HG03066 (cell line): Measurements from ENCODE around the gene U2AF1L4.

Experiments used
- ATAC-seq: cut with Tn5 transposase; IDR thresholded peaks from one replicate; pipeline ENCODE4 v1.9.1; 2021; ENCODE audit warnings: low read depth; ENCODE audit not compliant: unreplicated experiment

U2AF1L4 gene

DNA sequence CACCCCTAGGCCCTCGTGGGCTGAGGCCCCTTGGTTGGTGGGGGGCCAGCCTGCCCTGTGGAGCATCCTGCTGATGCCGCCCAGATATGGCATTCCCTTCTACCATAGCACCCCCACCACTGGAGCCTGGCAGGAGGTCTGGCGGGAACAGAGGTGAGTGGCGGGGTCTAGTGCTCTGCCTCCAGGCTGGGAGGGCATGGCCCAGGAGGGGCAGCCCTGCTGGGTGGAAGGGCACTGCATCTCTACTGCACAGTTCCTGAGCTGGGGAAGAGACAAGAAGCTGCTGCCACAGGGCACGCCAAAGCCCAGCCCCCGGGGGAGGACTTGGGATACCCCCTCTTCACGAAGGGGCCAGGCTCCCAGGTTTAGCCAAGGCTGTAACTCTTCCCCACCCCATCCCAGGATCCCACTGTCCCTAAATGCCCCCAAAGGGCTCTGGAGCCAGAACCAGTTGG, 29.8 kb downstream of the U2AF1L4 start:
- no peak for ATAC-seq

DNA sequence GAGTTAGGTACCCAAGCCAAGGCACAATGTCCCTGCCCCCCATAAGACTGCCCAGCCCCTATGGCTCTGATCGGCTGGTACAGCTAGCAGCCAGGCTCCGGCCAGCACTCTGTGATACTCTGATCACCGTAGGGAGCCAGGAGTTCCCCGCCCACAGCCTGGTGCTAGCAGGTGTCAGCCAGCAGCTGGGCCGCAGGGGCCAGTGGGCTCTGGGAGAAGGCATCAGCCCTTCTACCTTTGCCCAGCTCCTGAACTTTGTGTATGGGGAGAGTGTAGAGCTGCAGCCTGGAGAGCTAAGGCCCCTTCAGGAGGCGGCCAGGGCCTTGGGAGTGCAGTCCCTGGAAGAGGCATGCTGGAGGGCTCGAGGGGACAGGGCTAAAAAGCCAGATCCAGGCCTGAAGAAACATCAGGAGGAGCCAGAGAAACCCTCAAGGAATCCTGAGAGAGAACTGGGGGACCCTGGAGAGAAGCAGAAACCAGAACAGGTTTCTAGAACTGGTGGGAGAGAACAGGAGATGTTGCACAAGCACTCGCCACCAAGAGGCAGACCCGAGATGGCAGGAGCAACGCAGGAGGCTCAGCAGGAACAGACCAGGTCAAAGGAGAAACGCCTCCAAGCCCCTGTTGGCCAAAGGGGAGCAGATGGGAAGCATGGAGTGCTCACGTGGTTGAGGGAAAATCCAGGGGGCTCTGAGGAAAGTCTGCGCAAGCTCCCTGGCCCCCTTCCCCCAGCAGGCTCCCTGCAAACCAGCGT, 30.4 kb downstream of the U2AF1L4 start:
- no peak for ATAC-seq

DNA sequence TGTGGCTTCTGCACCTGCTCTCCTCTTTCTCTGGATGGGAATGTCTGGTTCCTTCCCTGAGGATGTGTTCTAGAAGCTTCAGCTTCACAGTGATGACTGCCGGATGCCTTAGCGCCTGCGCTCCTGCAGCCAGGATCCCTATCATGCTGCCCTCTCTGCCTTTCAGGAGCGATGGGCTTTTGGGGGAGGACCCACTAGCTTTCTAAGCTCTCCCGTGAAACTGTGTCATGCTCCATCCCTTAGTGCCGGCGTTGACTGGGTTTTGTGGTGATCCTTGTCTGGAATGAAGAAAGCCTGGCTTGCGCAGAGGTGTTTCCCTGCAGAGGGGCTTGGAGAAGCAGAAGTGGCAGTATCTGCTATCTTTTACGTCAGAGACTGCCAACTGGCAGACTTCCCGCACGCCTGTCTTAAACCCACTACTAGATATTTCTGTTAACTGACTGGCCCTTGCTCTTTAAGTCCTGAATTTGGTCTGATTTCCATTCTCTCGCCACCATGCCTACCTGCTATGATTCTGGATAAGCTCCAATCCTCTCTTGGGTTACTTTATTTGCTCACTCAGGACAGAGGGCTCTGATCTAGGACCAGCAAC, 31.2 kb downstream of the U2AF1L4 start:
- no peak for ATAC-seq

DNA sequence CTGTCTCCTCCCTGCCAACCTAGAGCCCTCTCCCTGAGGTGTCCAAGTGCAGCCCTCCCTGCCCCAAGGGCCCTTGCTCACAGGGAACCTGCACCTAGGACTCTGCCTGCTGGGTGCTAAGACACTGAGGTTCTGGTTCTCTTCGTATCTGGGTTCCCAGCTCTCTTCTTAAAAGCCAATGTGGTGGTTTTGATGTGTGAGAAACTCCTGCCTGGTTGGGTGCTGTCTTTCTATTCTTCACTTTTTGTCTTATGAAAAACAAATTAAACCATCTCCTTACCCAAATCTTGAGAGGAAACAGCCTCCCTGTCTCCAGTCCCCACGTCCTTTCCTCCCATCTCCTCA, 31.7 kb downstream of the U2AF1L4 start:
- ATAC-seq, result no peak

DNA sequence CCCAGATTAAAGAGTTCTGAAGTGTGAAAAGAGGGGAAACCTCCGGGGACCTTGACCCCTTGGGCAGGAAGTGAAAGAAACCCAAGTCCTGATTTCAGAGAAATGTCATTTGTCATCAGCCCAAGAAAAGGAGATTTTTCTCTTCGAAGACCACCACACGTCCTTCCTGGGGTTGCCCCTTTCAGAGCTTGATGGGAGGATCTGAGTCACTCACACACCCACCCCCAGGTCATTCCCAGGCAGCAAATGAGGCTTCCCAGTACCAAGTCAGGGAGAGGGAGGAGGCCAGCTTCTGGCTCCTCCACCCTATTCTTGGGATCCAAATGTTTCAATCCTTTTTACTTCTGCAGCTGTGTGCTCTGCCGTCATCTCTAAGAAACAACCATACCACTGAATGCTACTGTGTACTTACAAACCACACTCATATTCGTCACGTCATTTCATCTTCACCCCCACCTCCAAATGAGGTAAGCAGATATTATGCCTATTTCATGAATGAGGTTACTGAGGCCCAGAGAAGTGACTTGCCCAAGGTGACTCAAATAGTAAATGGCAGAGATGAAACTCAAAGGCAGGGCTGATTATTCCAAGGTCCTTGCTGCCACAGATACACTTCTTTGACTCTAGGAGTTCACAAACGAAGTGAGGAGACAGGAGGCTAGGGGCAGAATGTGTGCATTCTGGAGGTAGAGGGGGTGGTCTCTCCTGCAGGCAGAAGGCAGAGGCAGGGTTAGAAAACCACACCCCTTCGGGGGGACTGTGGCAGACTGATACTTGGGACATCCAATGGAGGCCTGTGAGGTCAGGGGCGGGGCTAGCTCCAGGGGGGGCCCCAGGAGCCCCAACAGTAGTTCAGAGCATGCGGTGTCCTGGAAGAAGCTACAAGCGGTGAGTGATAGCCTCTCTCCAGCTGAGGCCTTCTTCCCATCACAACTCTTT, 32.4 kb downstream of the U2AF1L4 start:
- no peak for ATAC-seq

DNA sequence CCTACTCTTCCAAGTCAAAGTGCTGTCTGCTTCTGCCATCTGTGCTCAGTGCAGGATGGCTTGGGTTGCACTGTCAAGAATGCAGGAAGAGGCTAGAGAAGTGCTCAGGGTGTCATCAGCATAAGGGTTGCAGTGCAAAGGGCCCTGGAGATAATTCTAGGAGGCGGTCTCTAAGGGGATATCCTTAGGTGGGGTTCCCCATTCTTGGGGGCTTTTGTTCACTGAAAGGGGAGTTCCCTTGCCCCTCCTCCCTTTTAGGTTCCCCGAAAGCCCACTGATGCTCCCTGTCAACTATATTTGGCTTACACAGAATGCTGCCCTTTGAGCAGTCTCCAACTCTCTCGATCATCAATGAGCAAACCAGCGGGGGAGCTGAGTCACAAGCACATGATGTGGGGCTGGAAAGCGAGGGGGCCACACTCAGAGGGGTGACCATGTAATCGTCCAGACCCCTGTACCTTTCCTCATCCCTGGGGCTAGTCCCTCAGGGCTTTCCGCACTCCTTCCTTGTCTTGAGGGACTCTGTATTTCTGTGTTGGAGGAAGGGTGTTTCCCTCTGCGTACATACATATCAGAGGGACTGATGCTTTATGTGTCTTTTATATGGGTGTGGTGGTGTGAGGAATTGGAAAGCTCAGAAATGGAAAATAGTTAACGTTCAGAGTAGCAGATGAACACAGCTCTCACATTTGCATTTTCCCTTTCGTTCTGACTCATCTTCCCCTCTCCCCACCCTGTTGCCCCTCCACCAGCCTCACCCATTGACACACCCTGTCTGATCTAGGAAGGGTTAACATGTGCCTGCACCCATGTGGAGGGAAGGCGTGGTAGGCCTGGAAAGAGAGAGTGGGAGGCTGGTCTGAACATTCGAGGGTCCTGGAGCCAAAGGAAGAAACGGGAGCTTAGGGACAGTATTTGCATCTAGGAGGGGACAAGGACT, 34.2 kb downstream of the U2AF1L4 start:
- no peak for ATAC-seq

DNA sequence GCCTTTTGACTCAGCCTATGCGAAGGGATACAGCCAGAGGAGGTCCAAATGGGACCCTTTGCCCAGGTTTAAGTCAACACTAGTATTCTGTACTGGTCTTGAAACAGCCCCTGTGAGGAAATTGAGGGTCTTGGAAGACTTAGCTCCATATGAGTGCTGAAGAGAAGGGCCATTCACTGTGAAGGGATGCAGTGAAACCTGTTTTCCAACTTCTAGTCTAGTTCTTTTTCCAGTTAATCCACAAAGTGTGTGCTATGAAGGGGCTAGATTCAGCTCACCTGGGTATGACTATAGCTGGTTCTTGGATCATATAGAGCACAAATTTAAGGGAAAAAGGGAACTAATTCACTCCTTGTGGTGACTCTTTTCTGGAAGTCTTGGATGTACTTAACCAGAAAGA, 36.8 kb downstream of the U2AF1L4 start:
- ATAC-seq, result no peak

DNA sequence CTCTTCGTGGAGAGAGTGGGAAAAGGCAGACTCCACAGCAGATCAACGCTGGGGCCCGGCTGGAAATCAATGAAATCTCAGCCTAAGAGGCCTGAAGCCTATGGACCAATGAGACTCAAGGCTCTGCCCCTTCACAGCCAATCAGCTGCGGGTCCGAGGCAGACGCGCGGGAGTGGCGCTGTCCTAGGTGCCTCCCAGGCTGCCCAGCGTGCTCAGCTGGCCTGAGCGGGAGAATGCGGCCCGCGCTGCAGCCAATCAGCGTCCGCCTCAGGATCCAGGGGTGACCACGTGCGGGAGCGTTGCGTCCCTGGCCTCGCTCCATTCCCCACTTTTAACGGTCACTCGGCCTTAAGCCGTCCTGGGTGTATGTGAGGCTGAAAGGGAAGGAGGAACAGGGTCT, 41.0 kb downstream of the U2AF1L4 start, which contains the start of gene ZBTB32:
TSS of gene ZBTB32 (plus strand) at position 341 of the 400 bp plus-strand sequence. CDS start 10,069 bp downstream, outside the sequence.
- ATAC-seq, result no peak

DNA sequence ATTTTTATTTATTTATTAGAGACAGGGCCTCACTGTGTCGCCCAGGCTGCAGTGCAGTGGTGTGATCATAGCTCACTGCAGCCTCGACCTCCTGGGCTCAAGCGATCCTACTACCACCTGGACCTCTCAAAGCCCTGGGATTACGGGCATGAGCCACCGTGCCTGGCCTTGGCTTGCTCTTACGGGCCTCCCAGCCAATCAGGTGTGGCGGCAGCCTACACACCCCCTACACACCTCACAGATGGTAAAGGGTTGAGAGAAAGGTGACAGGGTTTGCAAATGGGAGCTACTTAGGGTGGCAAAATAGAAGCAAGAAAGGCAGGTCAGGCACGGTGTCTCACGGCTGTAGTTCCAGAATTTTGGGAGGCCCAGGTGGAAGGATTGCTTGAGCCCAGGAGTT, 41.9 kb downstream of the U2AF1L4 start:
- no peak for ATAC-seq

DNA sequence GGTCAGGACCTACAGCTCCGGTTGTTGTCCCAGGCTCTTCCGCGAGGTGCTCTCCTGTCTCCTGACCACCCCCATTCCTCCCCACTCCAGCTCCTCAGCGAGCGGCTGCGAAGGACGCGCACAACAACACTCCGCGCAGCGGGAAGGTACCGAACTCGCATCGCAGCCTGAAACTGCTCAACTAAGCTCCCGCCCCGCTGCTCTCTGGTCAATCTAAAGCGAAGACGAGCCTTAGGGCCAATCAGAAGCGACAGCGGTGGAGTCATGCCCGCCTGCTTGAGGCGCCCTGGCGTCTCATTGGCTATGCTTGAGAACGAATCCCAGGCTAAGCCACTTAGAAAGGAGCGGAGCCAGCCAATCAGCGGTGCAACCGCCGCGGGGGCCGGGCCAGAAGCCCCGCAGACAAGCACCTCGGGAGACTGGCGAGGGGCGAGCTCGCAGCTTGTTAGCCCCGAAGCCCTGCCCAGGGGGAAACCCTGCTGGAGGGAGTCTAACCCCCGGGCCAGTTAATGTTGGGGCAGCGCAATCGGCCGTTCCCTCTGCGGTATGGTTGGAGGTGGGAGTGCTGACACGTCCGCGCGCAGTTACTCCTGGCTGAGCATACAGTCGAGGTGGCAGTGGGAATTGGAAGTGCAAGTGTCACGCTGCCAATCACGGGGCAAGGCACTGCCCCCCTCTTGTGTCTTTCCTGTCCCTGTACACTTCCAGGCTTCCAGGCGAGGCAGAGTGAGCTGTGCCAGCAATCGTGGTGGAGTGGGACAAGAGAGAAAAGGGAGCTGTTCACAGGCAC, 42.8 kb downstream of the U2AF1L4 start:
- ATAC-seq, result peak; percentile 93

DNA sequence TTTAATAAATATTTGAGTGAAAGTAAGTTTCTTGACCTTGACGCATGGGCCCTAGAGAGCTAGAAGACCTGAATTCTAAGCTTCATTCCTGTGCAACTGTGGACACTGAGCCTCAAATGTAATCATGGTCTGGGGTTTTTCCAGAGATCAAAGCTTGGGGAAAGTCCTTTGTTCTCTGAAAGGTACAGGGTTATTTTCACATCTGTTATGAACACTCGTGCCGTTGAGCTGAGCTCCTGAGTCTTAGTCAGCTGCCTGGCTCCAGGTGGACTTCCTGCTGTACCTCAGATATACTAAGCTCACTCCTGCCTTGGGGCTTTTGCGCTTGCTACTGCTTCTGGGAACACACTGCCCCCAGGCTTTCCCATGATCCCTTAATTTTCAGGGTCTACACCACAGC, 48.4 kb downstream of the U2AF1L4 start:
- ATAC-seq, result no peak

DNA sequence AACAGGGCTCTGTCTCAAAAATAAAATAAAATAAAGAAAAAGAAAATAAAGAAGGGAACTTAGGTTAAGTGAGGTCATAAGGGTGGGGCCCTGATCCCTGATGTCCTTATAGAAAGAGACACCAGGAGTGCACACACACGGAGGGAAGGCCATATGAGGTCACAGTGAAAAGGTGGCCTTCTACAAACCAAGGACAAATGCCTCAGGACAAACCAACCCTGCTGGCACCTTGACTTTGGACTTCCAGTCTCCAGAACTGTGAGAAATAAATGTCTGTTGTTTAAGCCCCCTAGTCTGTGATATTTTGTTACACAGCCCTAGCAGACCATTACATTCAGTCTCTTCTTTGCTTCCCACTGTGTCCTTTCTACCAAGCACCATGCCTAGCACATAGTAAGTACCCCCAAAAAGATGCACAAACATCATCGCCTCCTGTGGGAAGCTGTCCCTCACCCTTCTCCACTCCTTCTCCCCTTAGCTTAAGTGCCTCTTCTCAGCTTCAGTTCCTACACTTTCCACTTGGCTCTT, 49.3 kb downstream of the U2AF1L4 start:
- no peak for ATAC-seq

DNA sequence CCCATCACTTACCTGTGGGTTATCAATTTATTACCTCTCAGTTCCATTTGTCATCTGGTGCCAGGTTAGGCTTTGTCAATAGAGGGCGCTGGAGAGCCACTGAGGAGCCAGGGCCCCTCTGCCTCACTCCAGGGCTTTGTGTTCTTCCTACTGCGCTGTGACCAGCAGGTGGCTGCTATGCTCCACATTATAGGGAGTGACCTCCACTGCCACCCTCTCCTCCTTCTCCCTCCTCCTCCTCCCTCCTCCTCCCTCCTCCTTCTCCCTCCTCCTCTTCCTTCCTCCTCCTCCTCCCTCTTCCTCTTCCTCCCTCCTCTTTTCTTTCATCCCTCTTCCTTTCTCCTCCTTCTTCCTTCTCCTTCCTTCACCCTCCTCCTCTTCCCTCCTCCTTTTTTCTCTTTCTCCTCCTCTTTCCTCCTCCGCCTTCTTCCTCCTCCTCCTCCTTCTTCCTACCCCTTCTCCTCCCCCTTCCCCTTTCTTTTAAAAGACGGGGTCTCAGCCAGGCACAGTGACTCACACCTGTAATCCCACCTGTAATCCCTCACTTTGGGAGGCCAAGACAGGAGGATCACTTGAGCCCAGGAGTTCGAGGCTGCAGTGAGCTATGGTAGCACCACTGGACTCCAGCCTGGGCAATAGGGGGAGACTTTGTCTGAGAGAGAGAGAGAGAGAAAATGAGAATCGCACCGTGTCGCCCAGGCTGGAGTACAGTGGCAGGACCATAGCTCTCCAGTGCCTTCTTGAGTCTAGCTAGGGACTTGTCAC, 51.2 kb downstream of the U2AF1L4 start:
- no peak for ATAC-seq

DNA sequence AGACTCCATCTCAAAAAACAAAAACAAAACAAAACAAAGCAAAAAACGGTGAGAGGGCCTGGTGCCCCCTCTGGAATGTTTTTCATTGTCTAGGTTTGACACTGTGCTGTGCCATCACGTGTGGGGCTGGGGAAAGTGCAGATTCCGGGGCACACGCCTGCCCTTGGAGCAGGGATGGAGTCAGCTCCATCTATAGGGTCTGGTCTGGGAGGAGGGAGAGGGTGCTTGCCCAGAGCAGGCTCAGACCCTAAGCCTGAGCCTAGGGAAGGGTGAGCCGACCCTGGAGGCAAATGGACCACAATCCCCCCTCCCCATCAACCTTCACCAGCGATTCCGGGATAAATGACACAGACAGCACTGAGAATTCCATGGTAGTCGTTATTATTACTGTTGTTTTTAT, 51.8 kb downstream of the U2AF1L4 start:
- ATAC-seq, result no peak
